Measurements from ENCODE around the gene BEND6. TPM values are rescaled to one million over a fixed set of nuclear protein-coding genes. Genes with fewer than 3 reads are reported as not detected.

Gene BEND6
- total RNA-seq, 1 experiment from 2014 or later, result 0.58 TPM

GRCh38 chr6:56986611-56987010 lies 31.7 kb downstream of the BEND6 start:
- ATAC-seq (no peak), DNase-seq (no peak)
- Histone ChIP-seq H3K4me3 (ENCODE audit: low read length) (no peak overlapping the region), H3F3A (ENCODE audit: low read length, unreplicated experiment) (no peaks in the 10 kb centered on the region), H4K20me1 (ENCODE audit: low read length) (no peaks in the 10 kb centered on the region), H3K4me1 (ENCODE audit: insufficient read depth, low read length) (no peaks in the 10 kb centered on the region), H3K9me2 (replicated peaks; ENCODE audit: low read length) (no peaks in the 10 kb centered on the region), H3K9ac (ENCODE audit: low read length) (no peak overlapping the region), H2AFZ (ENCODE audit: low read length) (no peak overlapping the region), H3K27me3 (ENCODE audit: low read length) (no peaks in the 10 kb centered on the region), H3K4me2 (ENCODE audit: low read length) (no peak overlapping the region), H3K9me3 (ENCODE audit: low read length) (no peaks in the 10 kb centered on the region), H3K36me3 (ENCODE audit: low read depth, low read length) (no peaks in the 10 kb centered on the region), H3K79me2 (ENCODE audit: low read length) (no peaks in the 10 kb centered on the region), H3K27ac (ENCODE audit: low read length) (no peak overlapping the region)
- ChIA-PET POLR2A (ENCODE audit: unreplicated experiment) (no interaction called here), CTCF (no interaction called here)
- TF ChIP-seq, protein P1, sequence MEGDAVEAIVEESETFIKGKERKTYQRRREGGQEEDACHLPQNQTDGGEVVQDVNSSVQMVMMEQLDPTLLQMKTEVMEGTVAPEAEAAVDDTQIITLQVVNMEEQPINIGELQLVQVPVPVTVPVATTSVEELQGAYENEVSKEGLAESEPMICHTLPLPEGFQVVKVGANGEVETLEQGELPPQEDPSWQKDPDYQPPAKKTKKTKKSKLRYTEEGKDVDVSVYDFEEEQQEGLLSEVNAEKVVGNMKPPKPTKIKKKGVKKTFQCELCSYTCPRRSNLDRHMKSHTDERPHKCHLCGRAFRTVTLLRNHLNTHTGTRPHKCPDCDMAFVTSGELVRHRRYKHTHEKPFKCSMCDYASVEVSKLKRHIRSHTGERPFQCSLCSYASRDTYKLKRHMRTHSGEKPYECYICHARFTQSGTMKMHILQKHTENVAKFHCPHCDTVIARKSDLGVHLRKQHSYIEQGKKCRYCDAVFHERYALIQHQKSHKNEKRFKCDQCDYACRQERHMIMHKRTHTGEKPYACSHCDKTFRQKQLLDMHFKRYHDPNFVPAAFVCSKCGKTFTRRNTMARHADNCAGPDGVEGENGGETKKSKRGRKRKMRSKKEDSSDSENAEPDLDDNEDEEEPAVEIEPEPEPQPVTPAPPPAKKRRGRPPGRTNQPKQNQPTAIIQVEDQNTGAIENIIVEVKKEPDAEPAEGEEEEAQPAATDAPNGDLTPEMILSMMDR (conservative IDR thresholded peaks at IDR 0.05; ENCODE audit: low read depth, low read length), result no peak
- no peak for TF ChIP-seq EZH2phosphoT487 (IDR thresholded peaks at IDR 0.05; ENCODE audit: borderline replicate concordance, low read length)
- no peak for TF ChIP-seq EZH2 (IDR thresholded peaks at IDR 0.05; ENCODE audit: low read length, unreplicated experiment)
- BruUV-seq (replicated peaks), result no TSS peak
- intact Hi-C loops (cut with micrococcal nuclease), result no loop called here

GRCh38 chr6:56988145-56988544 lies 33.2 kb downstream of the BEND6 start:
- H3K9ac ChIP-seq (ENCODE audit: low read length), result no peak overlapping the region
- H3K36me3 ChIP-seq (ENCODE audit: low read depth, low read length), result no peaks in the 10 kb centered on the region
- ATAC-seq (no peak), DNase-seq (no peak)
- CTCF ChIA-PET, result no interaction called here
- H3F3A ChIP-seq (ENCODE audit: low read length, unreplicated experiment), result no peaks in the 10 kb centered on the region
- H3K27me3 ChIP-seq (ENCODE audit: low read length), result no peaks in the 10 kb centered on the region
- H3K4me2 ChIP-seq (ENCODE audit: low read length), result no peak overlapping the region
- H3K4me1 ChIP-seq (ENCODE audit: insufficient read depth, low read length), result peaks cover 13% of the 10 kb centered on the region; the same call in 1 of the 2 replicates
- H3K4me3 ChIP-seq (ENCODE audit: low read length), result no peak overlapping the region
- TF ChIP-seq EZH2phosphoT487 (IDR thresholded peaks at IDR 0.05; ENCODE audit: borderline replicate concordance, low read length), result no peak
- TF ChIP-seq, protein P1 (conservative IDR thresholded peaks at IDR 0.05; ENCODE audit: low read depth, low read length), result no peak
- no peaks in the 10 kb centered on the region for H3K9me3 ChIP-seq (ENCODE audit: low read length)
- no TSS peak for BruUV-seq (replicated peaks)
- no peaks in the 10 kb centered on the region for H4K20me1 ChIP-seq (ENCODE audit: low read length)
- no peak overlapping the region for H2AFZ ChIP-seq (ENCODE audit: low read length)
- H3K9me2 ChIP-seq (replicated peaks; ENCODE audit: low read length), result no peaks in the 10 kb centered on the region
- intact Hi-C loops (cut with micrococcal nuclease), result no loop called here
- POLR2A ChIA-PET (ENCODE audit: unreplicated experiment), result no interaction called here
- H3K79me2 ChIP-seq (ENCODE audit: low read length), result no peaks in the 10 kb centered on the region
- no peak overlapping the region for H3K27ac ChIP-seq (ENCODE audit: low read length)

DNA sequence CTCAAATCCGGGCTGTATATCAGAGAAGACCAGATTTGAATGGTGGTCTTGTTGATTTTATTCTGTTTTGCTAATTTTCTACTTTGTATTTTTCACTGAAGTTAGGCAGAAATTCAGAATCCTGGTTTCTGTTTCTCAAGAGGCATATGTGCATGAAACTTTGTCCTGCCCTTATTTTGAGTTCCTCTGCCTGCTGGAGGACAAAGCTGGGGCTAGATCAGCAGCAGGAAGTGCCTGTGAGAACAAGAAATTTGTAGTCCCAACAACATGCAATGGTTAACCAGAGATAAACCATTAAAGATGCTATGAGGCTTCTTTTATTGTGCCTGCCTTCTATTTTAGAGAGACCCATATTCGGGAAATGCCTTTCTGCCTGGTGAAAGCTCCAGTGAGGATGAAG lies 37.1 kb downstream of the BEND6 start:
- ChIA-PET CTCF (interaction anchor here (0.5 to 1.2 kb wide), 4 partner anchors 21 to 112 kb away, joined by 3 to 8 read pairs (median 3); no protein-coding TSS in a partner anchor), POLR2A (ENCODE audit: unreplicated experiment) (no interaction called here)
- no peak for ATAC-seq
- Histone ChIP-seq H3K4me3 (ENCODE audit: low read length) (no peak overlapping the region), H3K9me3 (ENCODE audit: low read length) (no peaks in the 10 kb centered on the region), H3K79me2 (ENCODE audit: low read length) (no peaks in the 10 kb centered on the region), H3K27ac (ENCODE audit: low read length) (no peak overlapping the region), H3K4me2 (ENCODE audit: low read length) (0 out of 2 replicates have a peak overlapping the region, but pooled peaks have one; percentile 23), H2AFZ (ENCODE audit: low read length) (peak overlapping the region; percentile 34; the same call in 1 of the 2 replicates), H3K4me1 (ENCODE audit: insufficient read depth, low read length) (peaks cover 14% of the 10 kb centered on the region; the same call in 1 of the 2 replicates), H3K36me3 (ENCODE audit: low read depth, low read length) (no peaks in the 10 kb centered on the region), H3K9ac (ENCODE audit: low read length) (no peak overlapping the region), H4K20me1 (ENCODE audit: low read length) (no peaks in the 10 kb centered on the region), H3K9me2 (replicated peaks; ENCODE audit: low read length) (no peaks in the 10 kb centered on the region), H3F3A (ENCODE audit: low read length, unreplicated experiment) (no peaks in the 10 kb centered on the region), H3K27me3 (ENCODE audit: low read length) (no peaks in the 10 kb centered on the region)
- intact Hi-C loops (cut with micrococcal nuclease), result no loop called here
- no peak for TF ChIP-seq EZH2 (IDR thresholded peaks at IDR 0.05; ENCODE audit: low read length, unreplicated experiment)
- TF ChIP-seq EZH2phosphoT487 (IDR thresholded peaks at IDR 0.05; ENCODE audit: borderline replicate concordance, low read length), result no peak
- TF ChIP-seq, protein P1 (conservative IDR thresholded peaks at IDR 0.05; ENCODE audit: low read depth, low read length), result no peak
- no peak for DNase-seq
- no TSS peak for BruUV-seq (replicated peaks)
